ENCODE data around the gene LMNTD2. TPM values are rescaled to one million over a fixed set of nuclear protein-coding genes. Genes with fewer than 3 reads are reported as not detected.
"Not testable (repeated sequence)": the region's sequence is repeated elsewhere in the genome, so short reads cannot be mapped to it uniquely, and the experiment has no call there.

The LMNTD2 gene
- total RNA-seq, 4 donors from 2014 or later, result 0.14 to 2.2 (median 0.51) TPM; not detected in 1

GRCh38 chr11:526192-526591, 34.3 kb downstream of the LMNTD2 start:
- no peak for DNase-seq
- H3K36me3 ChIP-seq, result no peaks in the 10 kb centered on the region
- intact Hi-C loops (cut with DNase I; ENCODE audit: low total_unique reads), result no loop called here
- H3K27ac ChIP-seq, result no peak overlapping the region
- no peak overlapping the region for H3K4me3 ChIP-seq
- TF ChIP-seq CTCF (IDR thresholded peaks at IDR 0.05) (no peak), POLR2A (IDR thresholded peaks at IDR 0.05) (no peak)
- no peaks in the 10 kb centered on the region for H3K4me1 ChIP-seq
- H3K27me3 ChIP-seq, result no peaks in the 10 kb centered on the region
- H3K9me3 ChIP-seq, result no peaks in the 10 kb centered on the region

DNA sequence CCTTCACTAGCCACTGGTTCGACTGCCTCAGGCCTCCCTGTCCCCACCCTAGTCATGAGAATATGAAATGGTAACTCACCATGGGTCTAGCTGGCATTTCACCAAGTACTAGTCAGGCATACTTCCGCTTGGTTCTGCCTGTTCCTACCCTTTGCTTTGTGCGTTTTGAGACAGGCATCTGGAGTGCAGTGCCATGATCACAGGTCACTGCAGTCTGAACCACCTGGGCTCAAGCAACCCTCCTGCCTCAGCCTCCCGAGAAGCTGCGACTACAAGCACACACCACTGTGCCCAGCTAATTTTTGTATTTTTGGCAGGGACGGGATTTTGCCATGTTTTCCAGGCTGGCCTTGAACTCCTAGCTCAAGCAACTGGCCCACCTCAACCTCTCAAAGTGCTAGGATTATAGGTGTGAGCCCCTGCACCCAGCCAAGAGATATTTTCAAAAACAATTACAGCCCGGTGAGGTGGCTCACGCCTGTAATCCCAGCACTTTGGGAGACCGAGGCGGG, 39.3 kb downstream of the LMNTD2 start:
- H3K36me3 ChIP-seq, result no peaks in the 10 kb centered on the region
- H3K9me3 ChIP-seq, result no peaks in the 10 kb centered on the region
- intact Hi-C loops (cut with DNase I; ENCODE audit: low total_unique reads), result no loop called here
- no peak overlapping the region for H3K27ac ChIP-seq
- no peaks in the 10 kb centered on the region for H3K4me1 ChIP-seq
- TF ChIP-seq POLR2A (IDR thresholded peaks at IDR 0.05) (no peak), CTCF (IDR thresholded peaks at IDR 0.05) (no peak)
- H3K4me3 ChIP-seq, result no peak overlapping the region
- H3K27me3 ChIP-seq, result no peaks in the 10 kb centered on the region
- no peak for DNase-seq

DNA sequence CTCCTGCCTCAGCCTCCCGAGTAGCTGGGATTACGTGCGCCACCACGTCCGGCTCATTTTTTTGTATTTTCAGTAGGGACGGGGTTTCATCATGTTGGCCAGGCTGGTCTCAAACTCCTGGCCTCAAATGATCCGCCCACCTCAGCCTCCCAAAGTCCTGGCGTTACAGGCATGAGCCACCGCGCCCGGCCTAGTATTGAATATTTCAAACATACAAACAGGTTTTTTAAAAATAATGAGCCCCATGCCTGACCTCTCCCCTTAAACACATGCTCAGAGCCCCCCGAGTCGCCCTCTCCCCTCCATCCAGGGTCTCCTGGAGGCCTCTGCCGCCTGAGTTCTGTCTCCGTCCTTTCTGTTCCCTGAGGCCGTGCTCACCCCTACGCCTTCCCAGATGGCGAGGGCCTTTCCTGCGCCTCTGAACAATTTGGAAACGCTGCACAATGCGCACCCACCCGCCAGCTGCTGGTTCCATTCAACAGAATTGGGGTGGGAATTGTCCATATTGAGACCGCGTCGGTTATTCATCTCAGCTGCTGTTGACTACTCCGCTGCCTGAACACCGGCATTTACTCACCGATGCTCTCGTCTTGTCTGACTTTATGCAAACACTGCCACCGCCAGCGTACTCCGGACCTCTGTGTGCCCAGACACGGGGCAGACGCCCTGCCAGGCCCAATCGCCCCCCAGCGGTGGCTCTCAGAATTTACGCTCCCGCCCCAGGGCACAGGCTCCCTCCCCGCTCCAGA, 39.9 kb downstream of the LMNTD2 start:
- TF ChIP-seq CTCF (IDR thresholded peaks at IDR 0.05), result no peak
- TF ChIP-seq POLR2A (IDR thresholded peaks at IDR 0.05), result no peak
- intact Hi-C loops (cut with DNase I; ENCODE audit: low total_unique reads), result no loop called here
- H3K27me3 ChIP-seq, result no peaks in the 10 kb centered on the region
- H3K9me3 ChIP-seq, result no peaks in the 10 kb centered on the region
- no peak overlapping the region for H3K27ac ChIP-seq
- no peaks in the 10 kb centered on the region for H3K36me3 ChIP-seq
- H3K4me3 ChIP-seq, result no peak overlapping the region
- no peak for DNase-seq
- no peaks in the 10 kb centered on the region for H3K4me1 ChIP-seq

- no peaks in the 10 kb centered on the region for H3K27me3 ChIP-seq
- TF ChIP-seq CTCF (IDR thresholded peaks at IDR 0.05), result peak; percentile 85 to 100 (median 100)
- peak in 1 of 2 donors; percentile 45 for TF ChIP-seq POLR2A (IDR thresholded peaks at IDR 0.05)
- H3K9me3 ChIP-seq, result no peaks in the 10 kb centered on the region
- peak; percentile 94 for DNase-seq
- H3K36me3 ChIP-seq, result no peaks in the 10 kb centered on the region
- intact Hi-C loops (cut with DNase I; ENCODE audit: low total_unique reads), result no loop called here
- peak overlapping the region; percentile 73 to 84 for H3K27ac ChIP-seq
- no peaks in the 10 kb centered on the region for H3K4me1 ChIP-seq
- H3K4me3 ChIP-seq, result no peak overlapping the region
Measured at GRCh38 chr11:518463-519202, 41.9 kb downstream of the LMNTD2 start.

DNA sequence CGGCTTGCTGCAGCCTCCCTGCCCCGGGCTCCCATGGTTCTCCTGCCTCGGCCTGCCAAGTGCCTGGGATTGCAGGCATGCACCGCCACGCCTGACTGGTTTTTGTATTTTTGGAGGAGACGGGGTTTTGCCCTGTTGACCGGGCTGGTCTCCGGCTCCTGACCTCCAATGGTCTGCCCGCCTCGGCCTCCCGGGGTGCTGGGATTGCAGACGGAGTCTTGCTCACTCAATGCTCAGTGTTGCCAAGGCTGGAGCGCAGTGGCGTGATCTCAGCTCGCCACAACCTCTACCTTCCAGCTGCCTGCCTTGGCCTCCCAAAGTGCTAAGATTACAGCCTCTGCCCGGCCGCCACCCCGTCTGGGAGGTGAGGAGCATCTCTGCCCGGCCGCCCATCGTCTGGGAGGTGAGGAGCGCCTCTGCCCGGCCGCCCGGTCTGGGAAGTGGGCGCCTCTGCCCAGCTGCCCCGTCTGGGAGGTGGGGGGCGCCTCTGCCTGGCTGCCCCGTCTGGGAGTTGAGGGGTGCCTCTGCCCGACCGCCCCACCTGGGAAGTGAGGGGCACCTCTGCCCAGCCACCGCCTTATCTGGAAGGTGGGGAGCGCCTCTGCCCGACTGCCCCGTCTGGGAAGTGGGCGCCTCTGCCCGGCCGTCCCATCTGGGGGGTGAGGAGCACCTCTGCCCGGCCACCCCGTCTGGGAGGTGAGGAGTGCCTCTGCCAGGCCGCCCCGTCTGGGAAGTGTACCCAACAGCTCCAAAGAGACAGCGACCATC, 43.4 kb downstream of the LMNTD2 start:
- H3K4me1 ChIP-seq; H3K9me3 ChIP-seq; intact Hi-C loops (cut with DNase I; ENCODE audit: low total_unique reads); H3K27ac ChIP-seq; H3K36me3 ChIP-seq; H3K27me3 ChIP-seq; H3K4me3 ChIP-seq: not testable (repeated sequence)
- peak in 1 of 2 donors; percentile 22 for DNase-seq

Data from uterus (tissue), 4 donors.